HG02973 (cell line): ENCODE results near the gene ATG12.
"Not testable (repeated sequence)": the region's sequence is repeated elsewhere in the genome, so short reads cannot be mapped to it uniquely, and the experiment has no call there.

Source experiments
- ATAC-seq: cut with Tn5 transposase; IDR thresholded peaks from one replicate; pipeline ENCODE4 v1.9.1; 2021; ENCODE audit warnings: moderate library complexity; ENCODE audit not compliant: unreplicated experiment

The ATG12 gene

DNA sequence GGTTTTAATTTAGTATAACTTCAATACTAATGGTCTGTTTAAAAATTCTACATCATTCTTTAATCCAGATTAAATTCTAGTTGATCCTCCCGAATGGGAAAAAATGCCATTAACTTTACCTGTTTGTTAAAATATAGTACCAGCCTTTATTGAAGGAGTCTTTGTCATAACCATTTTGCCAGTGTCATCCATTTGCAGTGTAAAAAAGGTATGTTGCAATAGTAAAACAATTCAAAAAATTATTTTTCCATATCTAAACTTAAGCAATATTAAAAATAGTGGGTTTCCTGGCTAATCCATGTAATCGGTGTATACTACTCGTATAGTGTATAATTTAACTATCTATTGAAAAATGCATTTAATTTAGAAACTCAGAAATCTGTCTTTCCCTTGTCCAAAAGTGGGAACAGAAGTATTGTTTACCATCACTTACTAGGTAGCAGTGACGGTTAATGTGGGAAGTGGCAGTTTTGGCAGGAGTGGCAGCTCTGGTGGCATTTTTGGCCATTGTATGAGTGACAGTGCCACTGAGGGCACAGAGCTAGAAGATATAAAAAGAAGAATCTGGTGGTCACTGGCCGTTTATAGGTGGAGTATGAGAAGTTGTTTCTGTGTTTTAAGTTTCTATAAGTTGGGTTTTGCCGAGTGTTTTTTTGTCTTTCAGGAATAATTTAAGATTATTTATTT is 2.2 kb upstream of the ATG12 start:
- ATAC-seq = no peak

- ATAC-seq = no peak
These were observed 1.6 kb upstream of the ATG12 start for GRCh38 chr5:115842952-115843351.

DNA sequence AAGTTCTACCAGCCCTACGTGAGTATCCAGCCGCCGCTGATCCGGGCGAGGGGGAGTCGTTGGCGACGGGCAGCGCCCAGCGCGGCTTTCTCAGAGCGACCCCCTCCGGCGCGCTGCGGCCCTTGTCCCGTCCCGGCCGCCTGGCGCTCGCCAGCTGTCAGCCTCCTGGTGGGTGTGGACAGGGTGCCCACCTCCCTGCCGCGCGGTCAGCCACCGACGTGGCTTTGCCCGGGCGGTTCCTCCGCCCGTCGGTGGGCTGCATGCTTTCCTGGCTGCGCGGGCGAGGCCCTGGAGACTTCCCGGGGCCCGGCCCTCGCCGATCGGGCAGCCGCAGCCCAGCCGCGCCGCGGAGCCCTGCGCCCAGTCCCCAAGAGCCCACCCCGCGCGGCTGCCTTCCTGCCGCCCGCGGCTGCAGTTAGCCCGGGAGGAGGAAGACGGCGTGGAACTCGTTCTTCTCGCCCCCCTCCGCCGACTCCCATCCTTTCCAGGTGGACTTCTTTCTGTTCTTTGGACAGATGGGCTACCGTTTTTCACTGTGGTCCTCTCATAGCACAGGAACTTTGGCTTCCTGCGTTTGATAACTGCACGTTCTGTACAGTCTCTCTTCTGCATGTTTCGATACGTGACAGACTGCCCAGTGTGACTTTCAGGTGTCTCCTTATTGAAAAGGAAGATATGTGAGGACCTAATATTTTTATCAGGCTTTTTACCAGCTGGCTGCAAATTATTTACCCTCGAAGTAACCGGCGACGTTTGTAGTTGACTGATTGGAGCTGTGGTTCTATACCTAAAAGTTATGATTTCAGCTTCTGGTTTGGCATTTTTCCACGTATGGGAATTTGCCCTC is 947 bp upstream of the ATG12 start:
- ATAC-seq = peak; percentile 29

- no peak for ATAC-seq
These were observed 492 bp downstream of the ATG12 start for GRCh38 chr5:115840873-115841272.

DNA sequence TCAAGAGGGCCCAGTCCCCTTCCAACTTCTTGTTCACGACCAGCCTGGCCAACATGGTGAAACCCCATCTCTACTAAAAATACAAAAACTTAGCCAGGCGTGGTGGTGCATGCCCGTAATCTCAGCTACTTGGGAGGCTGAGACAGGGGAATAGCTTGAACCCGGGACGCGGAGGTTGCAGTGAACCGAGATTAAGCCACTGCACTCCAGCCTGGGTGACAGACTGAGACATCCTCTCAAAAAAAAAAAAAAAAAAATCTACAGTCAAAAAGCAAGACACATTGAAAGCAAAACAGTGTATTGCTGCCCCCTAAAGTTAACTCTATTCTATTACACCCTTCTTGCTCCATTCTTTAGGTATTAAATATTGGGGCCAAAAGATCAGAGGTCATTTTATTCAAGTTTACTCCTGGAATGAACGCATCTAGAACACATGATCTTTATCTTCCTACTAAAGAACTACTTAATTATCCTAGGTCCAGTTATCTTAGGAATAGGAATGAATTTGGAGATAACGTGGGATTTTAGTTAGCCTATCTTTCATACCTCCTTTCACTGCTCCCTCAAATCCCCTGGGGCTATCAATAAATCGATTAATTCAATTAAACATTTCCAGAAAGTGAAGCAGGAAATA is 2.4 kb downstream of the ATG12 start:
- ATAC-seq = no peak

GRCh38 chr5:115835481-115835880 is 5.9 kb downstream of the ATG12 start:
- no peak for ATAC-seq

GRCh38 chr5:115831163-115831768 is 10.1 kb downstream of the ATG12 start:
- ATAC-seq = peak; percentile 69

GRCh38 chr5:115829913-115830312 is 11.5 kb downstream of the ATG12 start:
- ATAC-seq = no peak

GRCh38 chr5:115825948-115826347 is 15.4 kb downstream of the ATG12 start:
- ATAC-seq = no peak

DNA sequence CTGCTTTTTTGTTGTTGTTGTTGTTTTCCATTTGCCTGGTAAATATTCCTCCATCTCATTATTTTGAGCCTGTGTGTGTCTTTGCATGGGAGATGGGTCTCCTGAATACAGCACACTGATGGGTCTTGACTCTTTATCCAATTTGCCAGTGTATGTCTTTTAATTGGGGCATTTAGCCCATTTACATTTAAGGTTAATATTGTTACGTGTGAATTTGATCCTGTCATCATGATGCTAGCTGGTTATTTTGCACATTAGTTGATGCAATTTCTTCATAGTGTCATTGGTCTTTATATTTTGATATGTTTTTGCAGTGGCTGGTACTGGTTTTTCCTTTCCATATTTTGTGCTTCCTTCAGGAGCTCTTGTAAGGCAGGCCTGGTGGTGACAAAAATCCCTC is 16.4 kb downstream of the ATG12 start:
- ATAC-seq = not testable (repeated sequence)

- ATAC-seq = no peak
These were observed 20.5 kb downstream of the ATG12 start for GRCh38 chr5:115820846-115821245.

DNA sequence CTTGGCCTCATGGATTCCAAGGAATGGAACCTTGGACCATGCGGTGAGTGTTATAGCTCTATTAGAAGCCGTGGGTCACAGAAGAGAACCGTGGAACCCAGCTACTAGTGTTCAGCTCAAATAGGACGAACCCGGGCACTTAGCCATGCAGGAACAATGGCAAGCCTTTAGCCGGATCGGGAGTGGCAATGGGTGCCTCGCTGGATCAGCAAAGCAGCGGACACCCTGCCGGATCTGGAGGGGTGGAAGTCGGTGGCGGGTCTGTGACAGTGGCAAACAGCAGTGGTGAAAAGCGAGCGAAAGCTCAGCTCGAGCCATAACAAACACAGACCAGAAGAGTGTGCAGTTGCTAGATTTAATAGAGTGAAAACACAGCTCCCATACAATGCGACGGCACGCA is 22.5 kb downstream of the ATG12 start:
- no peak for ATAC-seq

- ATAC-seq = no peak
These were observed 24.0 kb downstream of the ATG12 start for GRCh38 chr5:115817386-115817785.

DNA sequence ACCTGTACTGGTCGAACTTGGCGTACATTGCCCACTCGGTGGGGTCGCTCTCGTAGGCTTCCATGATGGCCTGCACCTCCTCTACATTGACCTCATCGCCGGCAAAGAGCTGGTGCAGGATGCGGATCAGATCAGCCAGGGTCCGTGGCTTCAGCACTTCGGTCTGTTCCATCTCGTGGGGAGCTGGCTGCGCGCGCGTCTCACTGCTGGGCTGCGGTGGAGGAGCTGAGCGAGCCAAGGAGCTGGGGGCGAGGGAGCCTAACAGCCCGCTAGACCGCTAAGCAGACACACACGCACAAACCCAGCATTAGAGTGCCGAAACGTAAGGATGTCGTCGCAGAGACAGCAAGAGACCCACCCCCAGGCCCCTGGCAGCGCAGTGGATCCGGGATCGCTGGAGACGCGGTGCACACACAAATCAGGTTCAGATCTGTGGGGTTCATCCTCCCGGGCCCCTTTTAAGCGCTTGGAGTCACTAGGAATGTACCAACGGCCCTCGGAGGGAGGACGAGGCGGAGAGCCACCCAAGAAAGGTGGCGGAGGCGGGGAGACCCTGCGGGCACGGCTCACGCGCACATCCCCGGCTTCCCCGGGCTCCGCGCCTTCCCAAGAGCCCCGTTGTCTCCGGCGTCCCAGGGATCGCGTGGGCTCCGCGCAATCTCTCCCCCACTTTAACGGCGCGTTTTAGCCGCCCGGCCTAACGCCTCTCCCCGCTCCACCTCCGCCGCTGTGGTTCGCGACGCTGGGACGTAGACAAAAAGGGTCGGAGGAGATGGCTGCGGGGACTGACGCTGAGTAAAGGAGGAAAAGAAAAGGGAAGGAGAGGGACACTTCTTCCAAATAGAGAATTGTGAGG is 24.9 kb downstream of the ATG12 start, which contains the start of gene CDO1:
Gene CDO1, minus strand, starts transcription at position 434 of the 856 bp plus-strand sequence. Its CDS starts 262 bp downstream, at position 172.
- ATAC-seq = no peak

DNA sequence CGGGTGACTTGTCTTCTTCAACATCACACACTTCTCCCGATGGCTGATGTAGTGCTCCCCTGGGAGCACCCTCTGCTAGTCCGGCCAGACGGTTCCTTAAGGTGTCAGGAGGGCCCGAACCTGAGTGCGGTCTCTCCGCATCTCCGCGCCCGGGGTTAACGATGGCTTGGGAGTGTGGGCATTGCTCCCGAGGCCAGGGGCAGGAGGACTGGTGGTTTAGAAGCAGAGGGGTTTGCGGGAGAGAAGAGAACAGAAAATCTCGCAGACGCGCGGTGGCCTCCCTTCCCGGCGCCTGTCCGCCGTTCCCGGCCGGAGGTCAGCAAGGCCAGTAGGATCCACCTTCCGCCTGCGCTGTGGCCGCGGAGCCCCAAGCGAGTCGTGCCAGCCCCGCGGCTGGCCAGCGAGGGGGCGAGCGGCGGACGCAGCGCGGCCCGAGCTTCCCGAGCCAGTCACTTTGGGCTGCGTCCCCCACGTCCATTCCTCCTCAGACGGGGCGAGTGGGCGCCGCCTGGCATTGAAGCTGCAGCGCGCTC is 25.6 kb downstream of the ATG12 start:
- no peak for ATAC-seq

- no peak for ATAC-seq
These were observed 26.2 kb downstream of the ATG12 start for GRCh38 chr5:115815006-115815692.

DNA sequence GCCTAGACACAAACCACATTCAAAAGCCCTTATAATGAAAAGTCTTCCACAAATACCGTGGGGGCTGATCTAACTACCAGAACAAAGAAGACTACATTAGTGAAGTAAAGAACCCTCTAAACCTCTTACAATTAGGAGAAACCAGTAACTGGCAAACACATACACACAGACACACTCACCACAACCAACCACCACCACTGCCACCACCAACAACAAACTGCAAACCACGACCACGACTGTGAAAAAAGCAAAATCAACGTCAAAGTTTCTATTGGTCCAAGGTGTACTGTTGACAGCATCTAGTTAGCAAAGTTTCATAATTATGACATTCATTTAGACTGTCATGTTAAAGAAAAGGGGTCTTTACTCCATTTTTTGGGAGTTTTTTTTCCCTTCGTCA is 27.6 kb downstream of the ATG12 start:
- no peak for ATAC-seq

DNA sequence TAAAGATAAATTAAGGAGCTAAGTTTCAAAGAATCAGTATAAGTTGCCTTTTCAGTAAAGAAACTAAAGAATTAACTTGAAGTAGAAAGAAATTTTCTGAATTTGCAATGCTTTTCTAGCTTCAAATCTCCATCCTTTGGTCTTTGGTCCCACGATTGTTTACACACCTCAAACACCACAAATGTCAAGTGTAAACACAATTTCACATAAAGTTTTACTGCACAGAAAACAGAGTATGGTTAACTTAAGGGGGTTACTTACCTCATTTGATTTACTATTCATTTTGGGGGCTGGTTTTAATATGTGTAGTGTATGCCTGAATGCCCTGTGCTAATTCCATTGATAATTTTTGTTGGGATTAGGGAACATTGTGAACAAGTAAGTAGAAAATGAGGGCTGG is 29.0 kb downstream of the ATG12 start:
- no peak for ATAC-seq

- no peak for ATAC-seq
These were observed 30.0 kb downstream of the ATG12 start for GRCh38 chr5:115811406-115811805.

GRCh38 chr5:115810761-115811160 is 30.6 kb downstream of the ATG12 start:
- no peak for ATAC-seq
